ENCODE results near the gene ATG9B. TPM values are rescaled to one million over a fixed set of nuclear protein-coding genes. Genes with fewer than 3 reads are reported as not detected.

The ATG9B gene
- total and polyA plus RNA-seq, 5 experiments from 2014 or later = 9.2 to 42.2 (median 34.6) TPM

Other genes starting within 250 kb of the ATG9B start
- not detected for gene TMEM176B, start 224.1 kb downstream of the ATG9B start, total RNA-seq
- under 1 TPM in 1 of 3 donors, not detected in 2; 0.69 TPM for gene TMEM176B, start 224.1 kb downstream of the ATG9B start, polyA plus RNA-seq
- gene TMEM176A, start 223.7 kb downstream of the ATG9B start, total RNA-seq = under 1 TPM in 1 of 2 experiments, not detected in 1; 0.88 TPM
- under 1 TPM in 2 of 3 donors, not detected in 1; 0.18 to 0.62 TPM for gene TMEM176A, start 223.7 kb downstream of the ATG9B start, polyA plus RNA-seq
- not detected for gene AOC1, start 172.0 kb downstream of the ATG9B start, total RNA-seq
- gene AOC1, start 172.0 kb downstream of the ATG9B start, polyA plus RNA-seq = not detected
- 1 to 10 TPM; 1.3 to 1.6 TPM for gene KCNH2, start 46.2 kb downstream of the ATG9B start, total RNA-seq
- gene KCNH2, start 46.2 kb downstream of the ATG9B start, polyA plus RNA-seq = 1 to 10 TPM in 2 of 3 donors, under 1 TPM in 1; 0.45 to 2.5 (median 1.5) TPM
- gene NOS3, start 33.5 kb downstream of the ATG9B start, total RNA-seq = 1 to 10 TPM; 1.7 to 1.8 TPM
- gene NOS3, start 33.5 kb downstream of the ATG9B start, polyA plus RNA-seq = 1 to 10 TPM; 1.4 to 3.3 (median 2.0) TPM
- gene ABCB8, start 4.0 kb upstream of the ATG9B start, total RNA-seq = 10 to 100 TPM; 71.3 to 74.7 TPM
- 10 to 100 TPM; 17.1 to 18.4 (median 17.4) TPM for gene ABCB8, start 4.0 kb upstream of the ATG9B start, polyA plus RNA-seq
- 10 to 100 TPM; 13.5 TPM for gene ASIC3, start 24.0 kb upstream of the ATG9B start, total RNA-seq
- not detected for gene ASIC3, start 24.0 kb upstream of the ATG9B start, polyA plus RNA-seq
- gene CDK5, start 33.4 kb upstream of the ATG9B start, total RNA-seq = 1 to 10 TPM; 4.1 to 6.0 TPM
- 10 to 100 TPM; 10.7 to 13.2 (median 11.7) TPM for gene CDK5, start 33.4 kb upstream of the ATG9B start, polyA plus RNA-seq
- gene SLC4A2, start 35.1 kb upstream of the ATG9B start, total RNA-seq = 10 to 100 TPM; 52.5 to 60.6 TPM
- gene SLC4A2, start 35.1 kb upstream of the ATG9B start, polyA plus RNA-seq = 10 to 100 TPM; 10.1 to 18.0 (median 14.8) TPM
- gene FASTK, start 56.3 kb upstream of the ATG9B start, total RNA-seq = 100 to 1,000 TPM; 145 TPM
- gene FASTK, start 56.3 kb upstream of the ATG9B start, polyA plus RNA-seq = 10 to 100 TPM; 38.8 to 63.6 (median 44.2) TPM
- 10 to 100 TPM; 41.8 to 45.6 TPM for gene TMUB1, start 59.0 kb upstream of the ATG9B start, total RNA-seq
- gene TMUB1, start 59.0 kb upstream of the ATG9B start, polyA plus RNA-seq = 10 to 100 TPM; 42.9 to 70.6 (median 49.1) TPM
- gene AGAP3, start 62.0 kb upstream of the ATG9B start, total RNA-seq = 10 to 100 TPM; 35.2 to 36.9 TPM
- gene AGAP3, start 62.0 kb upstream of the ATG9B start, polyA plus RNA-seq = 1 to 10 TPM; 1.1 to 6.0 (median 3.7) TPM
- gene GBX1, start 143.2 kb upstream of the ATG9B start, total RNA-seq = not detected
- not detected for gene GBX1, start 143.2 kb upstream of the ATG9B start, polyA plus RNA-seq
- not detected for gene ASB10, start 162.8 kb upstream of the ATG9B start, total RNA-seq
- not detected for gene ASB10, start 162.8 kb upstream of the ATG9B start, polyA plus RNA-seq
- 1 to 10 TPM; 2.5 to 2.6 TPM for gene H2BK1, start 186.0 kb upstream of the ATG9B start, total RNA-seq
- gene H2BK1, start 186.0 kb upstream of the ATG9B start, polyA plus RNA-seq = not detected
- gene ABCF2, start 202.7 kb upstream of the ATG9B start, total RNA-seq = 10 to 100 TPM; 30.2 to 34.2 TPM
- 10 to 100 TPM; 23.0 to 40.4 (median 31.6) TPM for gene ABCF2, start 202.7 kb upstream of the ATG9B start, polyA plus RNA-seq
- 10 to 100 TPM; 47.8 to 48.6 TPM for gene CHPF2, start 208.0 kb upstream of the ATG9B start, total RNA-seq
- gene CHPF2, start 208.0 kb upstream of the ATG9B start, polyA plus RNA-seq = 10 to 100 TPM; 16.8 to 20.1 (median 17.6) TPM
- gene SMARCD3, start 224.2 kb upstream of the ATG9B start, total RNA-seq = 10 to 100 TPM in 1 of 2 experiments, 1 to 10 TPM in 1; 9.7 to 11.8 TPM
- gene SMARCD3, start 224.2 kb upstream of the ATG9B start, polyA plus RNA-seq = 10 to 100 TPM in 2 of 3 donors, 1 to 10 TPM in 1; 9.8 to 18.6 (median 15.6) TPM